NCI-H1694 treated with DMSO at 0.1 percent for 48 hours (cell line): ENCODE results near the gene GABARAPL2.
A peak's percentile ranks its signal among the peaks of the same experiment; 100 is the strongest.
"Not testable (repeated sequence)": the region's sequence is repeated elsewhere in the genome, so short reads cannot be mapped to it uniquely, and the experiment has no call there.

Source experiments
- DNase-seq: peaks from one replicate; lab custom pipeline; 2025; lab: John Stamatoyannopoulos, UW

GABARAPL2 gene

GRCh38 chr16:75566040-75566757 is at the start of gene GABARAPL2:
GABARAPL2 (plus strand) TSS chr16:75566379; CDS start chr16:75566487, 108 bp downstream.
- peak; percentile 82 for DNase-seq

DNA sequence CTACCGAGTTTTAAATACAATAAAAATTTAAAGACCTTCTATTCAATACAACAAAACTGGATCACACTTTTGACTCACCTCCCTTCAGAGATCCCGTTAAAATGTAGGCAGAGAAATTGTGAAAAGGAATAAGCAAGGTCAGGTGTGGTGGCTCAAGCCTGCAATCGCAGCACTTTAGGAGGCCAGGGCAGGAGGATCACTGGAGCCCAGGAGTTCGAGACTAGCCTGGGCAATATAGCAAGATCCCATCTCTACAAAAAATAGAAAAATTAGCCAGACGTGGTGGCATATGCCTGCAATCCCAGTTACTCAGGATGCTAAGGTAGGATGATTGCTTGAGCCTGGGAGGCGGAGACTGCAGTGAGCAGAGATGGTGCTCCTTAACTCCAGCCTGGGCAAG is 47.0 kb upstream of the GABARAPL2 start:
- no peak for DNase-seq

DNA sequence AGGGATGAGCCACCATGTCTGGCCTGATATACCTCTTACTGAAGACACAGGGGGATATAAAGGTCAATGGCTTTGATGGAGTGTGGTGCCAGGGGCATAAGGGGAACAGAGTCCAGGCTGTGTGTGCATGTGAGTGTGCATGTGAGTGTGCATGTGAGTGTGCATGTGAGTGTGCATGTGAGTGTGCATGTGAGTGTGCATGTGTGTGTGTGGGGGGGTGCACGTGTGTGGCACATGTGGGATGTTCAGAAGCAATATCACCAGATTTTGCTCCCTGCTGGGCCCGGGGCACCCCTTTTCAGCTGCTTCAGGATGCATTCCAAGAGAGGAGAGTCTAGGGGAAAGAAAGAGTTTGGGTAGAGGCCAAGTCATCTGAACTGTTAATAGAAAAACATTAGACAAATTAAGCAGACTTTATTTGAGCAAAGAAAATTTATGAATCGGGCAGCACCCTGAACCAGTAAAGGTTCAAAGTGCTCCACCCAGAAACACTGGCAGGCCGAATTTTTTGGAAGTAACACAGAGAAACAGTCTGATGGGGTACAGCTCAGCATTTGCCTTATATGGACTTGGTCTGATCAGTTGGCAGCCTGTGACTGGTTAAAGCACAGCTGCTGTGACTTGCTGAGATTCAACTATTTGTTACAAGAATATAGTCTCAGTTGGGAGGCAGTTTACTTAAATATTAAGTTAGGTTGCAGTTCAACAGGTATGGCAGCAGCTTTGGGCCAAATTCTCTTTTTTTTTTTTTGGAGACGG is 40.0 kb upstream of the GABARAPL2 start:
- DNase-seq: no peak

GRCh38 chr16:75527825-75528299 is 38.3 kb upstream of the GABARAPL2 start:
- DNase-seq: no peak

GRCh38 chr16:75529056-75529905 is 36.9 kb upstream of the GABARAPL2 start:
- no peak for DNase-seq

- no peak for DNase-seq
Measured at GRCh38 chr16:75529959-75530358, 36.2 kb upstream of the GABARAPL2 start.

DNA sequence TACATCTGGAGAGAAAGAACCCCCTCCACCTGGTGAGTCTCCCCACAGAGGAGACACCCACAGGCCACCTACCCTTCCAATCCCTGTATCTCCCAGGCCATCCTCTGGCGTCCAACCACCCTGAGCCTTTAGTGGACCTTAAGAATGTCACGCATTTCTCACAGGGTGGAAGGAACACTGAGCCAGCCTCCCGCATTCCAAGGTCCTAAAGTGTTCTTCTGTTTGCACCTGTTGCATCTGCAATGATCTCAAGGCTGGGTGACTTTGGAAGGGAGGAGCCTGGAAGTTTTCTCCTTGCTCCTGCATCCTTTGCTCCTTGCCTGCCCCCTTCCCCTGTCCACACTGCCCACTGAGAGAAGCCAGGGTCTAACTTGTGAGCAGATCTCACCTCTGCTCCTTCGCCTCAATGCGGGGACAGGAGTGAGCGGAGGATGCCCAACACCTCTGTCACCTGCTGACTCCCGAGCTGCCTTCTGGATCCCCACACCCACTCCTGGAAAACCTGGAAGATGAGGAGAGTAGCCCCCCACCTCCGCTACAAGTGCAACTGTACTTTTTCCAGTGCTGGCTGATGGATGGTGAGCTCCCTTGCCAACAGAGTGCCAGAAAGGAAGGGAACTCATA is 33.9 kb upstream of the GABARAPL2 start:
- no peak for DNase-seq

DNA sequence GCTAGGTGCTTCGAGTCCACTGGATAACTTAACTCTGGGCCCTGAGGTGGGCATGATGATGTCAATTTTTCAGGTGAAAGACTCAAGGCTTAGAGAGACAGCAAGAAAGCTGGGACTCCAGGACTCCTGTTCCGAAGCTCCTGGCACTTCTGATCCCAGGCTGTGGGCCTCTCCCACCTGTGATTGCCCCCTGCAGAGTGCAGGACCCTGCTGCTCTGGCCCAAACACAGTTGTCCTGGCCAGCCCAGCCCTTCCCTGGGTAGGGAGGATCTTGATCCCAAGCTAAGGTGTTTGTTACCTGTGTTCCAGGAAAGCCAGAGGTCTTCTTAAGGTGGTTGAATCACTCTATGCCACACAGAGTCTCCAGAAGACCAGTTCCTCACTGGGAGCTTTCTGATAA is 33.4 kb upstream of the GABARAPL2 start:
- DNase-seq: no peak

- no peak for DNase-seq
Measured at GRCh38 chr16:75534560-75535205, 31.5 kb upstream of the GABARAPL2 start.

GRCh38 chr16:75535211-75535843 is 30.9 kb upstream of the GABARAPL2 start:
- DNase-seq: no peak

- DNase-seq: no peak
Measured at GRCh38 chr16:75535901-75536300, 30.3 kb upstream of the GABARAPL2 start, which contains the start of gene CHST5. CHST5 (minus strand) TSS chr16:75536108; CDS start chr16:75530384, 5,724 bp downstream.

GRCh38 chr16:75537776-75538175 is 28.4 kb upstream of the GABARAPL2 start:
- no peak for DNase-seq

GRCh38 chr16:75538882-75539565 is 27.2 kb upstream of the GABARAPL2 start:
- not testable (repeated sequence) for DNase-seq

DNA sequence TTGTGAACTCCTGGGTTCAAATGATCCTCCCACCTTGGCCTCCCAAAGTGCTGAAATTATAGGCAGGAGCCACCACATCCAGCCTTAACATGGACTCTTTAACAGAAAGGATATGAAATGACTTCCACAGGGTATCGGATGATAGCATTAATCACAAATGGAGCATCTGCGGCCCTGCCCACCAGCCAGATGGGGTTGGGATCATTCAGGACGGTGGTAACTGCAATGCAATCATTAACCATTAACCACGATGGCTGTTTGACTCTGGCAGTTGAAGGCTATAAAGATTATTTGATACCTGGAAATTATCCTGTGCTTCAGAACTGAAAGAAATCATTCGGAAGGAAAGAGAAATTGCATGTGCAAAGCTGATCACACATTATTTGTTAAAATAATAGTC is 24.9 kb upstream of the GABARAPL2 start:
- no peak for DNase-seq

- DNase-seq: not testable (repeated sequence)
Measured at GRCh38 chr16:75542462-75542861, 23.7 kb upstream of the GABARAPL2 start.

DNA sequence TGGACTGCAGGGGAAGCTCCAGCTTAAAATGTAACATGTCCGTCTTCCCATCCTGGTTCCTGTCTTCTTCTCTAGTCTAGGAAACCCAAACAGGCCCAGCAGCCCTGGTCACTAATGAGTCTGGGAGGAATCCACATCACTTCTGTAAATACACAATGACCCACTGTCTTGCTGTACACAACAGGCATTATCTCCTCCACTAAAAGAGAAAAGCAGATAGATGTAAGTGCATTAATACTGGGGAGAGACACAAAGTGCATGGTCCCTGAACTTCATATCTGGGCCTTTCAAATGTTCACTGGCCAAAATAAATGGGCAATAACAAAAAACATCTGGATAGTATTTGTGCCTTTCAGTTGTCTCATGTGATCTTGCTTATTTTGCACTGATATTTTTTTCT is 20.3 kb upstream of the GABARAPL2 start:
- not testable (repeated sequence) for DNase-seq

GRCh38 chr16:75546293-75546692 is 19.9 kb upstream of the GABARAPL2 start:
- no peak for DNase-seq

- DNase-seq: not testable (repeated sequence)
Measured at GRCh38 chr16:75548456-75548855, 17.7 kb upstream of the GABARAPL2 start.

GRCh38 chr16:75550211-75550662 is 15.9 kb upstream of the GABARAPL2 start:
- peak; percentile 54 for DNase-seq

DNA sequence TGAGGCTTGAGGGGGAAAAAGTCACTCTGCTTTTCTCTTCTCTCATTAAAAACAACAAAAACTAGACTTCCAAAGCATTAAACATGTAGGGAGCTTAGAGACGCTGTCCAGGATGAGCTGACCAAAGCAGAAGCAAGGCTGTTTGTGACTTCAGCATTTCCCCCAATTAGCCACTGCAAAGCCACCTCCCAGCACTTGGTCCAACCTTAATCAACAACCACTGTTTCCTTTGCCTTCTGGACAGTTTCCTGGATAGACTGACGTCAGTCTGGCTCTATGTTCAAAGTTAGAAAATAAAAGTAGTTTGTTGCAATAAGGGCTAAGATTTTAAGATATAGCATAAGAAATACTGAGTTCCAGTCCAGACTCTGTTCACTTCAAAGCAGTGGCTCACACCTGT is 13.2 kb upstream of the GABARAPL2 start:
- no peak for DNase-seq
